SK-N-SH treated with all-trans-retinoic acid at 6 μM for 48 hours (cell line): Measurements from ENCODE around the gene ADIPOR2.

ENCODE experiments used
- ATAC-seq: fragments of 200-7000 bp; cut with Tn5 transposase; 3 replicates; pipeline ENCODE4 v1.9.1; 2020; ENCODE audit warnings: mild to moderate bottlenecking, moderate library complexity
- ARNTL ChIP-seq: fragments of 450-650 bp; formaldehyde crosslinking; IDR thresholded peaks from 2 replicates; pipeline ENCODE4 v1.5.0; 2020; ENCODE audit warnings: low read depth, mild to moderate bottlenecking, moderate library complexity, borderline replicate concordance
- BACH2 ChIP-seq: fragments of 250-450 bp; sonication (Bioruptor Pico); IDR thresholded peaks from 2 replicates; pipeline ENCODE4 v1.9.0; 2021; ENCODE audit warnings: mild to moderate bottlenecking, borderline replicate concordance
- CREB5 ChIP-seq: fragments of 250-450 bp; sonication (Bioruptor Pico); IDR thresholded peaks from 2 replicates; pipeline ENCODE4 v1.5.1; 2020; ENCODE audit warnings: low read depth, mild to moderate bottlenecking, moderate library complexity
- CSDC2 ChIP-seq: fragments of 250-450 bp; sonication (Bioruptor Pico); IDR thresholded peaks from 2 replicates; pipeline ENCODE4 v1.5.0; 2020; ENCODE audit warnings: mild to moderate bottlenecking, moderate library complexity
- CSRNP3 ChIP-seq: fragments of 250-450 bp; sonication (Bioruptor Pico); IDR thresholded peaks from 2 replicates; pipeline ENCODE4 v1.5.1; 2021; ENCODE audit warnings: mild to moderate bottlenecking, moderate library complexity
- ESRRG ChIP-seq: fragments of 250-450 bp; sonication (Bioruptor Pico); IDR thresholded peaks from 2 replicates; pipeline ENCODE4 v1.6.1; 2021; ENCODE audit warnings: mild to moderate bottlenecking
- GLIS3 ChIP-seq: fragments of 250-450 bp; sonication (Bioruptor Pico); IDR thresholded peaks from 2 replicates; pipeline ENCODE4 v1.5.0; 2020; ENCODE audit warnings: mild to moderate bottlenecking, moderate library complexity
- ISL1 ChIP-seq: fragments of 250-450 bp; sonication (Bioruptor Pico); IDR thresholded peaks from 2 replicates; pipeline ENCODE4 v2.1.2; 2022; ENCODE audit warnings: mild to moderate bottlenecking, moderate library complexity
- PATZ1 ChIP-seq: fragments of 250-450 bp; sonication (Bioruptor Pico); IDR thresholded peaks from 2 replicates; pipeline ENCODE4 v1.8.0; 2020; ENCODE audit warnings: mild to moderate bottlenecking, moderate library complexity, borderline replicate concordance
- POU6F1 ChIP-seq: fragments of 250-450 bp; sonication (Bioruptor Pico); IDR thresholded peaks from 2 replicates; pipeline ENCODE4 v1.8.0; 2021; ENCODE audit warnings: low read depth, mild to moderate bottlenecking, moderate library complexity, borderline replicate concordance
- RARB ChIP-seq: fragments of 250-450 bp; sonication (Bioruptor Pico); IDR thresholded peaks from 2 replicates; pipeline ENCODE4 v1.8.0; 2021; ENCODE audit warnings: mild to moderate bottlenecking, moderate library complexity
- SNAI2 ChIP-seq: fragments of 250-450 bp; sonication (Bioruptor Pico); IDR thresholded peaks from 2 replicates; pipeline ENCODE4 v1.5.0; 2020; ENCODE audit warnings: mild to moderate bottlenecking, moderate library complexity
- TCF4 ChIP-seq: fragments of 250-450 bp; sonication (Bioruptor Pico); IDR thresholded peaks from 2 replicates; pipeline ENCODE4 v1.8.0; 2021; ENCODE audit warnings: mild to moderate bottlenecking, moderate library complexity, borderline replicate concordance
- TOX ChIP-seq: fragments of 250-450 bp; sonication (Bioruptor Pico); IDR thresholded peaks from 2 replicates; pipeline ENCODE4 v1.8.0; 2021; ENCODE audit warnings: mild to moderate bottlenecking, moderate library complexity, borderline replicate concordance
- TSHZ2 ChIP-seq: fragments of 250-450 bp; sonication (Bioruptor Pico); IDR thresholded peaks from 2 replicates; pipeline ENCODE4 v1.5.0; 2020; ENCODE audit warnings: mild to moderate bottlenecking, moderate library complexity
- ZC3H10 ChIP-seq: fragments of 250-450 bp; sonication (Bioruptor Pico); IDR thresholded peaks from 2 replicates; pipeline ENCODE4 v1.5.1; 2021; ENCODE audit warnings: mild to moderate bottlenecking, moderate library complexity
- ZFP3 ChIP-seq: fragments of 250-450 bp; sonication (Bioruptor Pico); IDR thresholded peaks from 2 replicates; pipeline ENCODE4 v1.5.0; 2020; ENCODE audit warnings: mild to moderate bottlenecking, moderate library complexity
- ZNF565 ChIP-seq: fragments of 450-650 bp; formaldehyde crosslinking; conservative IDR thresholded peaks from 2 replicates; pipeline ENCODE4 v1.5.0; 2020; ENCODE audit warnings: low read depth, mild to moderate bottlenecking, moderate library complexity
- ZNF70 ChIP-seq: fragments of 450-650 bp; formaldehyde crosslinking; IDR thresholded peaks from 2 replicates; pipeline ENCODE4 v1.5.0; 2020; ENCODE audit warnings: mild to moderate bottlenecking, moderate library complexity

The ADIPOR2 gene

GRCh38 chr12:1830981-1831963 is 140.4 kb downstream of the ADIPOR2 start:
- peak; percentile 33; the same call in 2 of the 3 replicates for ATAC-seq
- TF ChIP-seq GLIS3 (CRISPR knock-in tag) (no peak), TOX (no peak), ARNTL (CRISPR knock-in tag) (no peak), PATZ1 (CRISPR knock-in tag) (no peak), CSRNP3 (no peak), RARB (CRISPR knock-in tag) (no peak), ZNF565 (CRISPR knock-in tag) (no peak), CSDC2 (no peak), CREB5 (CRISPR knock-in tag) (no peak), BACH2 (CRISPR knock-in tag) (no peak), POU6F1 (CRISPR knock-in tag) (no peak), SNAI2 (CRISPR knock-in tag) (no peak), ZC3H10 (CRISPR knock-in tag) (no peak), ISL1 (CRISPR knock-in tag) (no peak), ZNF70 (CRISPR knock-in tag) (no peak), TSHZ2 (CRISPR knock-in tag) (no peak)

GRCh38 chr12:1832801-1833595 is 142.1 kb downstream of the ADIPOR2 start:
- ATAC-seq = no peak

More at GRCh38 chr12:1832801-1833595, 142.1 kb downstream of the ADIPOR2 start:
- TF ChIP-seq TOX = no peak
- TF ChIP-seq ZNF565 (CRISPR knock-in tag) = no peak
- TF ChIP-seq ARNTL (CRISPR knock-in tag) = no peak
- TF ChIP-seq ZFP3 (CRISPR knock-in tag) = no peak
- TF ChIP-seq ESRRG (CRISPR knock-in tag) = no peak
- no peak for TF ChIP-seq BACH2 (CRISPR knock-in tag)
- no peak for TF ChIP-seq POU6F1 (CRISPR knock-in tag)
- TF ChIP-seq CSRNP3 = no peak
- no peak for TF ChIP-seq TCF4 (CRISPR knock-in tag)
- no peak for TF ChIP-seq RARB (CRISPR knock-in tag)
- TF ChIP-seq ZC3H10 (CRISPR knock-in tag) = no peak
- no peak for TF ChIP-seq SNAI2 (CRISPR knock-in tag)
- TF ChIP-seq GLIS3 (CRISPR knock-in tag) = no peak
- TF ChIP-seq PATZ1 (CRISPR knock-in tag) = no peak
- TF ChIP-seq ZNF70 (CRISPR knock-in tag) = no peak
- no peak for TF ChIP-seq ISL1 (CRISPR knock-in tag)
- no peak for TF ChIP-seq CSDC2
